Neural progenitor cell (in vitro differentiated cells): ENCODE results near the gene PRICKLE1. TPM values are rescaled to one million over a fixed set of nuclear protein-coding genes. Genes with fewer than 3 reads are reported as not detected.

ENCODE experiments used
- DNase-seq: peaks from one replicate; pipeline ENCODE4 v3.0.0-alpha.2; 2016; ENCODE audit warnings: low spot score
- H2AFZ ChIP-seq: fragments of 200-600 bp; sonication (generic); replicated peaks from 2 replicates; pipeline ENCODE4 v1.6.1; 2016; ENCODE audit warnings: antibody characterized with exemption
- H3F3A ChIP-seq: fragments of 200-600 bp; sonication (generic); 2 replicates; pipeline ENCODE4 v1.6.1; 2016; ENCODE audit warnings: antibody characterized with exemption, low read depth
- H3K27ac ChIP-seq: fragments of 200-600 bp; sonication (generic); 2 replicates; pipeline ENCODE4 v1.5.1; 2016; ENCODE audit warnings: mild to moderate bottlenecking
- H3K27me3 ChIP-seq: fragments of 200-600 bp; sonication (generic); 2 replicates; pipeline ENCODE4 v1.6.1; 2016; ENCODE audit warnings: mild to moderate bottlenecking, moderate library complexity
- H3K36me3 ChIP-seq: fragments of 200-600 bp; sonication (generic); 2 replicates; pipeline ENCODE4 v1.5.1; 2016
- H3K4me1 ChIP-seq: fragments of 200-600 bp; sonication (generic); 2 replicates; pipeline ENCODE4 v1.6.1; 2016; ENCODE audit warnings: mixed run types
- H3K4me2 ChIP-seq: fragments of 200-600 bp; sonication (generic); 2 replicates; pipeline ENCODE4 v1.6.1; 2016
- H3K4me3 ChIP-seq: fragments of 200-600 bp; sonication (generic); 2 replicates; pipeline ENCODE4 v1.5.1; 2016
- H3K79me2 ChIP-seq: fragments of 200-600 bp; sonication (generic); 2 replicates; pipeline ENCODE4 v1.6.1; 2016; ENCODE audit warnings: low read depth
- H3K9ac ChIP-seq: fragments of 200-600 bp; sonication (generic); 2 replicates; pipeline ENCODE4 v1.6.1; 2016
- H3K9me3 ChIP-seq: fragments of 200-600 bp; sonication (generic); 2 replicates; pipeline ENCODE4 v1.5.1; 2016; ENCODE audit warnings: low read depth
- H4K20me1 ChIP-seq: fragments of 200-600 bp; sonication (generic); 2 replicates; pipeline ENCODE4 v1.6.1; 2016; ENCODE audit warnings: low read depth
- H3K27ac Mint-ChIP-seq: 3 replicates; pipeline ENCODE4 v1.8.0; 2021; ENCODE audit warnings: mixed read lengths
- H3K27me3 Mint-ChIP-seq: 2 replicates; pipeline ENCODE4 v1.8.0; 2022; ENCODE audit warnings: low read depth, mild to moderate bottlenecking, inconsistent platforms, moderate library complexity, mixed read lengths; ENCODE audit not compliant: insufficient read depth
- H3K36me3 Mint-ChIP-seq: 3 replicates; pipeline ENCODE4 v1.8.0; 2021; ENCODE audit warnings: mixed read lengths
- H3K4me1 Mint-ChIP-seq: 3 replicates; pipeline ENCODE4 v1.8.0; 2021; ENCODE audit warnings: mixed read lengths
- H3K4me3 Mint-ChIP-seq: 3 replicates; pipeline ENCODE4 v1.8.0; 2021; ENCODE audit warnings: mild to moderate bottlenecking, moderate library complexity, mixed read lengths
- H3K9me3 Mint-ChIP-seq: 3 replicates; pipeline ENCODE4 v1.8.0; 2020; ENCODE audit warnings: mixed read lengths
- EZH2 ChIP-seq: fragments of 200-600 bp; sonication (generic); IDR thresholded peaks from 2 replicates; pipeline ENCODE4 v1.6.1; 2017; ENCODE audit warnings: antibody characterized with exemption, mild to moderate bottlenecking, moderate library complexity
- EZH2phosphoT487 ChIP-seq: fragments of 200-600 bp; sonication (generic); IDR thresholded peaks from 2 replicates; pipeline ENCODE4 v1.6.1; 2017; ENCODE audit warnings: antibody characterized with exemption
- total RNA-seq: library from RNA; depleted of rRNA; stranded (reverse); fragments of >200 nt; gene quantifications from 2 replicates; pipeline ENCODE4 v1.2.3, GENCODE V29; 2015; ENCODE audit warnings: low replicate concordance
- TF ChIP-seq, protein P1 (sequence below): fragments of 200-600 bp; sonication (generic); IDR thresholded peaks from 2 replicates; pipeline ENCODE4 v1.5.1; 2017; ENCODE audit warnings: antibody characterized with exemption, mild to moderate bottlenecking

Gene PRICKLE1
- total RNA-seq, 1 donor from 2014 or later: 4.0 TPM

DNA sequence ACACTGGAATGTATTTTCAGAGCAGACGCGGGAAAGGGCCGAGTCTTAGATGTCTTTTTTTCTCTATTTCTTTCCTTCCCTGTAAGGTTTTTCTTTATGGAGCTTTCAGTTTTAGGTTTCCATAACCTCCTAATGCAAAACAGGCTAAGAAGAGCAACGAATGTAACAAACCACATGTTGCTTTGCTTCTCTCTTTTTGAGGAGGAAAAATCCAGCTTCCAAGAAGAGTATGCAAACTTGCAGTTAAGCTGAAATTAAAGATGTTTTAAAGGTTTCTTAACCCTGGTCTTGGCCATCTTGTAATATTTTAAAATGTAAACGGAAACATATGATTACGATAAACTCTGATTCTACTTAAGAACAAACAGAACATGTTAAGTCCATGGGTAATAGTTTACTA, 86.9 kb downstream of the PRICKLE1 start:
- peaks cover 5% of the 10 kb centered on the region for H3K27me3 Mint-ChIP-seq
- no peaks in the 10 kb centered on the region for H3K36me3 ChIP-seq
- H3K27me3 ChIP-seq: no peaks in the 10 kb centered on the region
- no peak overlapping the region for H3K4me2 ChIP-seq
- no peak overlapping the region for H3K4me3 ChIP-seq
- H3K4me1 ChIP-seq: no peaks in the 10 kb centered on the region
- no peaks in the 10 kb centered on the region for H4K20me1 ChIP-seq
- no peak overlapping the region for H3K9ac ChIP-seq
- H3K36me3 Mint-ChIP-seq: no peaks in the 10 kb centered on the region
- peaks cover 9% of the 10 kb centered on the region for H3K4me1 Mint-ChIP-seq
- no peak overlapping the region for H3K27ac ChIP-seq
- DNase-seq: no peak
- H3K79me2 ChIP-seq: no peaks in the 10 kb centered on the region
- H3K9me3 ChIP-seq: no peaks in the 10 kb centered on the region
- H3F3A ChIP-seq: no peaks in the 10 kb centered on the region
- H3K4me3 Mint-ChIP-seq: no peak overlapping the region
- no peaks in the 10 kb centered on the region for H3K9me3 Mint-ChIP-seq
- no peak for TF ChIP-seq EZH2
- no peak for TF ChIP-seq EZH2phosphoT487
- TF ChIP-seq, protein P1, sequence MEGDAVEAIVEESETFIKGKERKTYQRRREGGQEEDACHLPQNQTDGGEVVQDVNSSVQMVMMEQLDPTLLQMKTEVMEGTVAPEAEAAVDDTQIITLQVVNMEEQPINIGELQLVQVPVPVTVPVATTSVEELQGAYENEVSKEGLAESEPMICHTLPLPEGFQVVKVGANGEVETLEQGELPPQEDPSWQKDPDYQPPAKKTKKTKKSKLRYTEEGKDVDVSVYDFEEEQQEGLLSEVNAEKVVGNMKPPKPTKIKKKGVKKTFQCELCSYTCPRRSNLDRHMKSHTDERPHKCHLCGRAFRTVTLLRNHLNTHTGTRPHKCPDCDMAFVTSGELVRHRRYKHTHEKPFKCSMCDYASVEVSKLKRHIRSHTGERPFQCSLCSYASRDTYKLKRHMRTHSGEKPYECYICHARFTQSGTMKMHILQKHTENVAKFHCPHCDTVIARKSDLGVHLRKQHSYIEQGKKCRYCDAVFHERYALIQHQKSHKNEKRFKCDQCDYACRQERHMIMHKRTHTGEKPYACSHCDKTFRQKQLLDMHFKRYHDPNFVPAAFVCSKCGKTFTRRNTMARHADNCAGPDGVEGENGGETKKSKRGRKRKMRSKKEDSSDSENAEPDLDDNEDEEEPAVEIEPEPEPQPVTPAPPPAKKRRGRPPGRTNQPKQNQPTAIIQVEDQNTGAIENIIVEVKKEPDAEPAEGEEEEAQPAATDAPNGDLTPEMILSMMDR: no peak
- H3K27ac Mint-ChIP-seq: no peak overlapping the region
- no peak overlapping the region for H2AFZ ChIP-seq

GRCh38 chr12:42498549-42499247, 90.8 kb downstream of the PRICKLE1 start:
- no peaks in the 10 kb centered on the region for H3K79me2 ChIP-seq
- H3K27ac Mint-ChIP-seq: no peak overlapping the region
- H3K4me1 Mint-ChIP-seq: peaks cover 3% of the 10 kb centered on the region

DNA sequence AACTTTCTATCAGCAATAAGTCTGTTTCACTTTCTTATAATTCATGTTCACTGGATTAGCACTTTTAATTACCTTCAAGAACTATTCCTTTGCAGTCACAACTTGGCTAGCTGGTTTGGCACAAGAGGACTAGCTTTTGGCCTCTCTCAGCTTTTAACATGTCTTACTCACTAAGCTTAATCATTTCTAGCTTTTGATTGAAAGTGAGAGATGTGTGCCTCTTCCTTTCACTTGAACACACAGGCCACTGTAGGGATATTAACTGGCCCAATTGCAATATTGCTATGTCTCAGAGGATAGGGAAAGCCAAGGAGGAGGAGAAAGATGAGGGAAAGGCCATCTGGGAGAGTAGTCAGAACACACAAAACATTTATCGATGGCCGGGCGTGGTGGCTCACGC, 92.7 kb downstream of the PRICKLE1 start:
- no peaks in the 10 kb centered on the region for H3K9me3 ChIP-seq
- H2AFZ ChIP-seq: no peak overlapping the region
- H4K20me1 ChIP-seq: no peaks in the 10 kb centered on the region
- DNase-seq: no peak
- H3K4me3 ChIP-seq: no peak overlapping the region
- no peaks in the 10 kb centered on the region for H3K27me3 ChIP-seq
- no peak overlapping the region for H3K4me3 Mint-ChIP-seq
- no peak overlapping the region for H3K27ac Mint-ChIP-seq
- H3K9me3 Mint-ChIP-seq: no peaks in the 10 kb centered on the region
- no peaks in the 10 kb centered on the region for H3K36me3 ChIP-seq
- no peaks in the 10 kb centered on the region for H3K4me1 Mint-ChIP-seq
- H3K4me1 ChIP-seq: no peaks in the 10 kb centered on the region
- H3K79me2 ChIP-seq: no peaks in the 10 kb centered on the region
- H3K9ac ChIP-seq: no peak overlapping the region
- H3K27me3 Mint-ChIP-seq: peaks cover 4% of the 10 kb centered on the region
- H3K36me3 Mint-ChIP-seq: no peaks in the 10 kb centered on the region
- no peaks in the 10 kb centered on the region for H3F3A ChIP-seq
- no peak overlapping the region for H3K27ac ChIP-seq
- TF ChIP-seq EZH2: no peak
- no peak for TF ChIP-seq EZH2phosphoT487
- TF ChIP-seq, protein P1: no peak
- H3K4me2 ChIP-seq: no peak overlapping the region

More at GRCh38 chr12:42498549-42499247, 90.8 kb downstream of the PRICKLE1 start:
- no peaks in the 10 kb centered on the region for H3K9me3 Mint-ChIP-seq
- Histone ChIP-seq H3K4me3 (no peak overlapping the region), H3K36me3 (no peaks in the 10 kb centered on the region), H3K27me3 (no peaks in the 10 kb centered on the region), H3F3A (no peaks in the 10 kb centered on the region), H3K4me1 (no peaks in the 10 kb centered on the region), H3K27ac (no peak overlapping the region), H2AFZ (no peak overlapping the region), H3K9me3 (no peaks in the 10 kb centered on the region), H4K20me1 (no peaks in the 10 kb centered on the region), H3K4me2 (no peak overlapping the region), H3K9ac (no peak overlapping the region)
- H3K27me3 Mint-ChIP-seq: peaks cover 4% of the 10 kb centered on the region
- no peak overlapping the region for H3K4me3 Mint-ChIP-seq
- no peaks in the 10 kb centered on the region for H3K36me3 Mint-ChIP-seq
- no peak for DNase-seq
- no peak for TF ChIP-seq EZH2phosphoT487
- TF ChIP-seq, protein P1: no peak
